ENCODE results near the gene BLTP3A.

DNA sequence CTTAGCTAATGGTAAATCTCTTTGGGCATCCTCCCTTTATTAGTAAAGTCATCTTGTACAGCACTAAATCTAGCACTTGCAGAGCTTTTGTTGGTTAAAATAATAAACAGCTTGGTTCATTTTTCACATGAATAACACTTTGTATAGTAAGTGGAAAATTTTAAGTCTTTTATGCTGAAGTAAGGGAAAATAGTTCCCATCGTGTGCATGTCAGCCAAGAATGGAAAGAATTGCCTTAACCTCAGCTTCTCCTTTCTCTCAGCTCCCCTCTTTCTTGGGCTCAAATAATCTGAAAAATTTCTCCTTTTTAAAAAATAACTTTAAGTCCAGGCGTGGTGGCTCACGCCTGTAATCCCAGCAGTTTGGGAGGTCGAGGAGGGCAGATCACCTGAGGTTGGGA lies 18.0 kb upstream of the BLTP3A start:
- TF ChIP-seq, protein P1, sequence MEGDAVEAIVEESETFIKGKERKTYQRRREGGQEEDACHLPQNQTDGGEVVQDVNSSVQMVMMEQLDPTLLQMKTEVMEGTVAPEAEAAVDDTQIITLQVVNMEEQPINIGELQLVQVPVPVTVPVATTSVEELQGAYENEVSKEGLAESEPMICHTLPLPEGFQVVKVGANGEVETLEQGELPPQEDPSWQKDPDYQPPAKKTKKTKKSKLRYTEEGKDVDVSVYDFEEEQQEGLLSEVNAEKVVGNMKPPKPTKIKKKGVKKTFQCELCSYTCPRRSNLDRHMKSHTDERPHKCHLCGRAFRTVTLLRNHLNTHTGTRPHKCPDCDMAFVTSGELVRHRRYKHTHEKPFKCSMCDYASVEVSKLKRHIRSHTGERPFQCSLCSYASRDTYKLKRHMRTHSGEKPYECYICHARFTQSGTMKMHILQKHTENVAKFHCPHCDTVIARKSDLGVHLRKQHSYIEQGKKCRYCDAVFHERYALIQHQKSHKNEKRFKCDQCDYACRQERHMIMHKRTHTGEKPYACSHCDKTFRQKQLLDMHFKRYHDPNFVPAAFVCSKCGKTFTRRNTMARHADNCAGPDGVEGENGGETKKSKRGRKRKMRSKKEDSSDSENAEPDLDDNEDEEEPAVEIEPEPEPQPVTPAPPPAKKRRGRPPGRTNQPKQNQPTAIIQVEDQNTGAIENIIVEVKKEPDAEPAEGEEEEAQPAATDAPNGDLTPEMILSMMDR (conservative IDR thresholded peaks at IDR 0.05) = no peak
- no peak for TF ChIP-seq EZH2 (IDR thresholded peaks at IDR 0.05; ENCODE audit: low read depth)

Measured in PC-9 (cell line).